Activated B cell treated with CpG ODN at 0.5 μM for 24 hours (primary cell): ENCODE measurements around the gene FAM111B. TPM values are rescaled to one million over a fixed set of nuclear protein-coding genes. Genes with fewer than 3 reads are reported as not detected.
A peak's percentile ranks its signal among the peaks of the same experiment; 100 is the strongest.

Source experiments
- ATAC-seq: fragments of 200-7000 bp; cut with Tn5 transposase; one replicate; pipeline ENCODE4 v1.10.0; 2021; ENCODE audit warnings: low read depth, mild to moderate bottlenecking, moderate library complexity
- CTCF ChIA-PET: fragments of 350-600 bp; sonication (Branson Sonifier 250); formaldehyde crosslinking; loops from one replicate; lab custom pipeline; 2021; ENCODE audit warnings: antibody characterized with exemption; lab: Charles Lee
- POLR2A ChIA-PET: fragments of 350-600 bp; sonication (Branson Sonifier 250); formaldehyde crosslinking; loops from one replicate; lab custom pipeline; 2021; ENCODE audit warnings: antibody characterized with exemption; lab: Charles Lee
- DNase-seq: peaks from one replicate; pipeline ENCODE4 v3.0.0; 2022
- H3K27ac Mint-ChIP-seq: one replicate; pipeline ENCODE4 v1.8.0; 2020; ENCODE audit warnings: mixed read lengths
- H3K27me3 Mint-ChIP-seq: one replicate; pipeline ENCODE4 v1.8.0; 2021; ENCODE audit warnings: mixed read lengths
- H3K36me3 Mint-ChIP-seq: one replicate; pipeline ENCODE4 v1.8.0; 2021; ENCODE audit warnings: low read depth, mixed read lengths
- H3K4me1 Mint-ChIP-seq: one replicate; pipeline ENCODE4 v1.8.0; 2021; ENCODE audit warnings: mixed read lengths
- H3K4me3 Mint-ChIP-seq: one replicate; pipeline ENCODE4 v1.8.0; 2020; ENCODE audit warnings: mild to moderate bottlenecking, mixed read lengths
- H3K9me3 Mint-ChIP-seq: one replicate; pipeline ENCODE4 v1.8.0; 2020; ENCODE audit warnings: mixed read lengths
- intact Hi-C: fragments of 100-400 bp; cut with micrococcal nuclease; formaldehyde crosslinking; loops from one replicate; pipeline ENCODE4 v1.15.1; 2024
- total RNA-seq: library from RNA; stranded (reverse); gene quantifications from 2 replicates; pipeline ENCODE4 v1.2.3, GENCODE V29; 2022
- TF ChIP-seq, protein P1 (sequence below): fragments of 200-600 bp; IDR thresholded peaks from one replicate; pipeline ENCODE4 v1.8.0; 2022; ENCODE audit warnings: antibody characterized with exemption, mild to moderate bottlenecking

The FAM111B gene
- total RNA-seq, 1 donor from 2014 or later: 48.0 TPM

DNA sequence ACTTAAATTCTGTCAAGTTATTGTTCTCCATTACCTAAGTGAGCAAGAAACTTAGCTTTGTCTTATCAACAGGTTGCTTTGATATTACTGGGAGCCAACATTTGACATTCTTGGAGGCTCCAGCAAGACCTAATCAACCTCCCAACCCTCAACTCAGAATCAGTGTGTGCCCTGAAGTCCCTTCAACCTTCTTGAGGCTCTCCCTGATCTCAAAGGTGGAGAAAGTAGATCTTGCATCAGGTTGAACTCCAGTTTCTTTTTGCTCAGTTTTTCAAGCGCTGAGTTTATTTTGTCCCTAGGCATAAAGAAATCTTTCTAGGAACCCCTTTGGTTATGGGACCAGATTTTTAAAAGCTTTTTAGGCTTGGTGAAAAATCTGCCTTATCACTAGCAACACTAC is 37.1 kb downstream of the FAM111B start:
- ATAC-seq (no peak), DNase-seq (no peak)
- peaks cover 24% of the 10 kb centered on the region for H3K36me3 Mint-ChIP-seq
- peak overlapping the region; percentile 99 for H3K27ac Mint-ChIP-seq
- H3K9me3 Mint-ChIP-seq: no peaks in the 10 kb centered on the region
- ChIA-PET CTCF (interaction anchor here (0.7 to 5.9 kb wide), 6 partner anchors 8 to 514 kb away, joined by 3 to 84 read pairs (median 4); partner anchors contain the start of gene DTX4), POLR2A (interaction anchor here (0.5 to 4.8 kb wide), 16 partner anchors 8 to 1720 kb away, joined by 3 to 53 read pairs (median 4); partner anchors contain the start of genes DTX4, FAM111B and LPXN)
- intact Hi-C loops: loop anchor here (2.0 to 5.0 kb wide), 2 partner anchors 473 to 523 kb away; partner anchors contain the start of gene PATL1
- TF ChIP-seq, protein P1, sequence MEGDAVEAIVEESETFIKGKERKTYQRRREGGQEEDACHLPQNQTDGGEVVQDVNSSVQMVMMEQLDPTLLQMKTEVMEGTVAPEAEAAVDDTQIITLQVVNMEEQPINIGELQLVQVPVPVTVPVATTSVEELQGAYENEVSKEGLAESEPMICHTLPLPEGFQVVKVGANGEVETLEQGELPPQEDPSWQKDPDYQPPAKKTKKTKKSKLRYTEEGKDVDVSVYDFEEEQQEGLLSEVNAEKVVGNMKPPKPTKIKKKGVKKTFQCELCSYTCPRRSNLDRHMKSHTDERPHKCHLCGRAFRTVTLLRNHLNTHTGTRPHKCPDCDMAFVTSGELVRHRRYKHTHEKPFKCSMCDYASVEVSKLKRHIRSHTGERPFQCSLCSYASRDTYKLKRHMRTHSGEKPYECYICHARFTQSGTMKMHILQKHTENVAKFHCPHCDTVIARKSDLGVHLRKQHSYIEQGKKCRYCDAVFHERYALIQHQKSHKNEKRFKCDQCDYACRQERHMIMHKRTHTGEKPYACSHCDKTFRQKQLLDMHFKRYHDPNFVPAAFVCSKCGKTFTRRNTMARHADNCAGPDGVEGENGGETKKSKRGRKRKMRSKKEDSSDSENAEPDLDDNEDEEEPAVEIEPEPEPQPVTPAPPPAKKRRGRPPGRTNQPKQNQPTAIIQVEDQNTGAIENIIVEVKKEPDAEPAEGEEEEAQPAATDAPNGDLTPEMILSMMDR: no peak
- H3K4me3 Mint-ChIP-seq: peak overlapping the region; percentile 99
- peaks cover 83% of the 10 kb centered on the region for H3K4me1 Mint-ChIP-seq
- no peaks in the 10 kb centered on the region for H3K27me3 Mint-ChIP-seq

DNA sequence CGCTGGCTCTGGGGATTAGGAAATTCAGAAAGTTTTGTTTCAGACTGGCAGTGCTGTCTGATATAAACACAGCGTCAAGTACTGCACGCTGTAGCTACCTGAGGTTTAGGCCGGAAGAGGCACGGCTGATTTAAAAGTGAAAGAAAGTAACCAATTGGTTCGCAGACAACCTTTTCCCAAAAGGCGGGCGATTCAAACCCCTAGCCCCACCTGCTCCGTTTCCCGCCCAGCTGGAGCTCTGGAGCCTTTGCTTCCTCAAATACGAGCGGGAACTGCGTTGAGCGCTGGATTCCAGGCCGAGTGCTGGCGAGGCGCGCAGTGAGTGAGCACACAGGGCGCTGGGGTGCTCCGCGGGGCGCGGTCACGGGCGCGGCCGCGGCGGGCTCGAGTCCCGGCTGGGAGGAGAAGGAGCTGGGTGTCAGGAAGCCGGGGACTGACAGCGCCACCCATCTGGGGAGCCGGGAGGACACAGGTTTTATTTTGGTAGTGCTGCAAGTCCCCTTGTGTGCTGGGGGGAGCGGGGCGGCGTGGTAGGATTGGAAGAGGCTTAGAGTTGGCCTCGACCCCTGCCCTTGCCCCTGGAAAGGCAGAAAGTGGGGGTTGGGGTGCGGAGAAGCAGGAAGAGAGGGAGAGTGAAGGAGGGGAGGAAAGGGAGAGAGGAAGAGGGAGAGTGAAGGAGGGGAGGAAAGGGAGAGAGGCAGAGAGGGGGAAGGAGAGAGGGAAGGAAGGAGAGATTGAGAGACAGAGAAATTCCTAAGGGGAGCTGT is 37.7 kb downstream of the FAM111B start:
- H3K27me3 Mint-ChIP-seq: no peaks in the 10 kb centered on the region
- H3K4me1 Mint-ChIP-seq: peaks cover 88% of the 10 kb centered on the region
- H3K9me3 Mint-ChIP-seq: no peaks in the 10 kb centered on the region
- peak overlapping the region; percentile 99 for H3K4me3 Mint-ChIP-seq
- TF ChIP-seq, protein P1: no peak
- peak; percentile 49 for ATAC-seq
- peak overlapping the region; percentile 99 for H3K27ac Mint-ChIP-seq
- peaks cover 23% of the 10 kb centered on the region for H3K36me3 Mint-ChIP-seq
- POLR2A ChIA-PET: interaction anchor here (0.5 to 4.8 kb wide), 17 partner anchors 9 to 1721 kb away, joined by 3 to 53 read pairs (median 4); partner anchors contain the start of genes DTX4, FAM111B, LPXN and MPEG1
- intact Hi-C loops: loop anchor here (2.0 to 5.0 kb wide), 2 partner anchors 472 to 523 kb away; partner anchors contain the start of gene PATL1
- CTCF ChIA-PET: interaction anchor here (1.2 to 5.9 kb wide), 5 partner anchors 9 to 515 kb away, joined by 3 to 84 read pairs (median 5); partner anchors contain the start of gene DTX4
- DNase-seq: peak; percentile 59

DNA sequence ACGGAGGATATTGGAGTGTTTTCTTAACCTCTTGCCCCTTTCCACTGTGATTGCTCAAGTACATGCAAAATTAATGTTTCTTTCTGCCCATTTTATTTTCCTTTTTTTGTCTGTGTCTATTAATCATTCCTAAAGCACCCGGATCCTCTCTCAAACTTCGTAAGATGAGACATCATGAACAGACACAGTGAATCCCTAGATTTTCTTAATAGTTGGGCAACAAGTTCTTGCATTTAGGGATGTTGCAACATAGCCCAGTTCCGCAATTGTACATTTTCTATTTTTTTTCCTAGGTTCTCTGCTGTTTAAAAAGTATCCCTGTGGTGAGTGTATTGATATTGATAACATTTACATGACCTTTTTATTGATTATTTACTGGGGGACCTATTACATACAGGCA is 38.5 kb downstream of the FAM111B start:
- intact Hi-C loops: loop anchor here (2.0 kb wide), 1 partner anchor 471 kb away; no protein-coding TSS in a partner anchor
- H3K27ac Mint-ChIP-seq: peak overlapping the region; percentile 99
- H3K27me3 Mint-ChIP-seq: no peaks in the 10 kb centered on the region
- ATAC-seq: no peak
- TF ChIP-seq, protein P1: no peak
- POLR2A ChIA-PET: interaction anchor here (0.8 to 4.8 kb wide), 5 partner anchors 11 to 568 kb away, joined by 4 to 53 read pairs (median 19); partner anchors contain the start of gene FAM111B
- DNase-seq: no peak
- peaks cover 90% of the 10 kb centered on the region for H3K4me1 Mint-ChIP-seq
- peaks cover 23% of the 10 kb centered on the region for H3K36me3 Mint-ChIP-seq
- CTCF ChIA-PET: interaction anchor here (1.2 to 5.9 kb wide), 4 partner anchors 10 to 127 kb away, joined by 3 to 84 read pairs (median 3); partner anchors contain the start of gene DTX4
- peak overlapping the region; percentile 99 for H3K4me3 Mint-ChIP-seq
- no peaks in the 10 kb centered on the region for H3K9me3 Mint-ChIP-seq

DNA sequence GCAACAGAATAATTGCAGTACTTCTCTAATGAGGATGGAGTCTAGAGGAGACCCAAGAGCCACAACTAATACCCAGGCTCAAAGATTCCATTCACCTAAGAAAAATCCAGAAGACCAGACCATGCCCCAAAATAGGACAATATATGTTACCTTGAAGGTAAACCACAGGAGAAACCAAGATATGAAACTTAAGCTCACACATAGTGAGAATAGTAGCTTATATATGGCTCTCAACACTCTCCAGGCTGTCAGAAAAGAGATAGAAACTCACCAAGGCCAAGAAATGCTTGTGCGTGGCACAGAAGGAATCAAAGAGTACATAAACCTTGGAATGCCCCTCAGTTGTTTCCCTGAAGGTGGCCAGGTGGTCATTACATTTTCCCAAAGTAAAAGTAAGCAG is 44.7 kb downstream of the FAM111B start:
- ChIA-PET POLR2A (interaction anchor here (1.6 to 2.4 kb wide), 2 partner anchors 10 to 73 kb away, joined by 3 to 14 read pairs; partner anchors contain the start of gene FAM111A), CTCF (interaction anchor here (1.4 to 2.5 kb wide), 3 partner anchors 10 to 498 kb away, joined by 3 to 11 read pairs (median 5); no protein-coding TSS in a partner anchor)
- DNase-seq: no peak
- peak overlapping the region; percentile 79 for H3K27ac Mint-ChIP-seq
- peaks cover 57% of the 10 kb centered on the region for H3K4me1 Mint-ChIP-seq
- H3K27me3 Mint-ChIP-seq: no peaks in the 10 kb centered on the region
- TF ChIP-seq, protein P1: no peak
- H3K9me3 Mint-ChIP-seq: no peaks in the 10 kb centered on the region
- peaks cover 13% of the 10 kb centered on the region for H3K36me3 Mint-ChIP-seq
- H3K4me3 Mint-ChIP-seq: peak overlapping the region; percentile 65
- intact Hi-C loops: loop anchor here (10.0 kb wide), 2 partner anchors 1587 to 1637 kb away; partner anchors contain the start of genes SLC43A1 and UBE2L6
- ATAC-seq: no peak
